ENCODE measurements around the gene CHMP6. TPM values are rescaled to one million over a fixed set of nuclear protein-coding genes. Genes with fewer than 3 reads are reported as not detected.

CHMP6 gene
- total RNA-seq, 3 donors from 2014 or later (not counting 1 experiment from before 2014, with no cell fraction given) = 26.8 to 33.3 (median 33.0) TPM

DNA sequence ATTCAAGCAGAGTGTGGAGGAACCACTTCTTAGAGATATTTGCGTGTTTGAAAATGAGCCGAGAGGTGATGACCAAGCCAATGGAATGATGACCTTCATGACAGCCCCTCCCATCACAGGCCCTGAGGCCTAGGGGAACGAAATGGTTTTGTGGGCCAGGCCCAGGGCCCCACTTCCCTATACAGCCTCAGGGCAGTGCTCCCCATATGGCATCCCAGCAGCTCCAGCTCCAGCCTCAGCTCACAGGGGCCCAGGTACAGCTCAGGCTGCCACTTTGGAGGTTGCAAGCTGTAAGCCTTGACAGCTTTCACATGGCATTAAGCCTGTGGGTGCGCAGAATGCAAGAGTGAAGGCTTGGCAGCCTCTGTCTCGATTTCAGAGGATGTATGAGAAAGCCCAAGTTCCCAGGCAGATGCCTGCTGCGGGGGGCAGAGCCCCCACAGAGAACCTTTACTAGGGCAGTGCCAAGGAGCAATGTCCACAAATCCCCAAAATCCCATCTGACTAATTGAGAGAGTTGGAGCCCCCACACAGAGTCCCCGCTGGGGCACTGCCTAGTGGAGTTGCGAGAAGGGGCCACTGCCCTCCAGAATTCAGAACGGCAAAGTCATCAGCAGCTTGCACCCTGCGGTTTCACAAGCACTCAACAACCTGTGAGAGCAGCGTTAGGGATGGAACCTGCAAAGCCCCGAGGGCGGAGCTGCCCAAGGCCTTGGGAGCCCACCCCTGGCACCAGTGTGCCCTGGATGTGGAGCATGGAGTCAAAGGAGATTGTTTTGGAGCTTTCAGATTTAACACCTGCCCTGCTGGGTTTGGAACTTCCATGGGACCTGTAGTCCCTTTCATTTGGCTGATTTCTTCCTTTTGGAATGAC is 21.2 kb downstream of the CHMP6 start:
- Histone ChIP-seq H3K36me3 (ENCODE audit: control insufficient read depth, insufficient read depth, low read length) (no peaks in the 10 kb centered on the region), H3K4me3 (ENCODE audit: low read length) (no peak overlapping the region), H3K27me3 (ENCODE audit: control insufficient read depth, insufficient read depth, low read length) (no peaks in the 10 kb centered on the region), H3K4me1 (ENCODE audit: control insufficient read depth, insufficient read depth, low read length) (peaks cover 8% of the 10 kb centered on the region), H3K27ac (ENCODE audit: low read length) (no peak overlapping the region), H3K9me3 (ENCODE audit: control insufficient read depth, insufficient read depth, low read length) (peaks cover 11% of the 10 kb centered on the region)
- Mint-ChIP-seq H3K9me3 (peaks cover 2 to 6% of the 10 kb centered on the region in 2 donors), H3K4me1 (peaks cover 8 to 10% of the 10 kb centered on the region in 2 donors), H3K27me3 (ENCODE audit: low read depth in 2 of 2) (peaks cover 0 to 9% of the 10 kb centered on the region in 2 donors), H3K36me3 (peaks cover 10% of the 10 kb centered on the region), H3K27ac (no peak overlapping the region), H3K4me3 (no peak overlapping the region)
- WGBS (ENCODE audit: insufficient coverage) = 92% methylated on average over 13 of the region's 13 CpGs
- ATAC-seq (no peak), DNase-seq (no peak)
- intact Hi-C loops (cut with micrococcal nuclease) = no loop called here
- TF ChIP-seq, protein P1, sequence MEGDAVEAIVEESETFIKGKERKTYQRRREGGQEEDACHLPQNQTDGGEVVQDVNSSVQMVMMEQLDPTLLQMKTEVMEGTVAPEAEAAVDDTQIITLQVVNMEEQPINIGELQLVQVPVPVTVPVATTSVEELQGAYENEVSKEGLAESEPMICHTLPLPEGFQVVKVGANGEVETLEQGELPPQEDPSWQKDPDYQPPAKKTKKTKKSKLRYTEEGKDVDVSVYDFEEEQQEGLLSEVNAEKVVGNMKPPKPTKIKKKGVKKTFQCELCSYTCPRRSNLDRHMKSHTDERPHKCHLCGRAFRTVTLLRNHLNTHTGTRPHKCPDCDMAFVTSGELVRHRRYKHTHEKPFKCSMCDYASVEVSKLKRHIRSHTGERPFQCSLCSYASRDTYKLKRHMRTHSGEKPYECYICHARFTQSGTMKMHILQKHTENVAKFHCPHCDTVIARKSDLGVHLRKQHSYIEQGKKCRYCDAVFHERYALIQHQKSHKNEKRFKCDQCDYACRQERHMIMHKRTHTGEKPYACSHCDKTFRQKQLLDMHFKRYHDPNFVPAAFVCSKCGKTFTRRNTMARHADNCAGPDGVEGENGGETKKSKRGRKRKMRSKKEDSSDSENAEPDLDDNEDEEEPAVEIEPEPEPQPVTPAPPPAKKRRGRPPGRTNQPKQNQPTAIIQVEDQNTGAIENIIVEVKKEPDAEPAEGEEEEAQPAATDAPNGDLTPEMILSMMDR (IDR thresholded peaks at IDR 0.05) = no peak

DNA sequence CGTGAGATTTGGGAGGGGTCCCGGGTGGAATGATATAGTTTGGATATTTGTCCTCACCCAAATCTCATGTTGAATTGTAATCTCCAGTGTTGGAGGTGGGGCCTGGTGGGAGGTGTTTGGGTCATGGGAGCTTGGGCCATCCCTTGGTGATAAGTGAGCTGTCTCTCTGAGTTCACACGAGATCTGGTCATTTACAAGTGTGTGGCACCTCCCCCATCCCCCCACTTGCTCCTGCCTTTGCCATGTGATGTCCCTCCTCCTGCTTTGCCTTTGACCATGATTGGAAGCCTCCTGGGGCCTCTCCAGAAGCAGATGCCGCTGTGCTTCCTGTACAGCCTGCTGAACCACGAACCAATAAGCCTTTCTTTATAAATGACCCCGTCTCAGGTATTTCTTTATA is 22.0 kb downstream of the CHMP6 start:
- H3K4me1 Mint-ChIP-seq = peaks cover 16 to 18% of the 10 kb centered on the region in 2 donors
- Histone ChIP-seq H3K27me3 (ENCODE audit: control insufficient read depth, insufficient read depth, low read length) (no peaks in the 10 kb centered on the region), H3K4me3 (ENCODE audit: low read length) (no peak overlapping the region), H3K36me3 (ENCODE audit: control insufficient read depth, insufficient read depth, low read length) (no peaks in the 10 kb centered on the region), H3K4me1 (ENCODE audit: control insufficient read depth, insufficient read depth, low read length) (peaks cover 16% of the 10 kb centered on the region), H3K27ac (ENCODE audit: low read length) (no peak overlapping the region), H3K9me3 (ENCODE audit: control insufficient read depth, insufficient read depth, low read length) (peaks cover 11% of the 10 kb centered on the region)
- no peak overlapping the region for H3K4me3 Mint-ChIP-seq
- DNase-seq = no peak
- 78% methylated on average over 6 of the region's 6 CpGs for WGBS (ENCODE audit: insufficient coverage)
- intact Hi-C loops (cut with micrococcal nuclease) = no loop called here
- H3K27ac Mint-ChIP-seq = no peak overlapping the region
- no peak for ATAC-seq
- peaks cover 2 to 6% of the 10 kb centered on the region in 2 donors for H3K9me3 Mint-ChIP-seq
- H3K27me3 Mint-ChIP-seq (ENCODE audit: low read depth in 2 of 2) = peaks cover 0 to 9% of the 10 kb centered on the region in 2 donors
- TF ChIP-seq, protein P1 (IDR thresholded peaks at IDR 0.05) = no peak
- peaks cover 10% of the 10 kb centered on the region for H3K36me3 Mint-ChIP-seq

DNA sequence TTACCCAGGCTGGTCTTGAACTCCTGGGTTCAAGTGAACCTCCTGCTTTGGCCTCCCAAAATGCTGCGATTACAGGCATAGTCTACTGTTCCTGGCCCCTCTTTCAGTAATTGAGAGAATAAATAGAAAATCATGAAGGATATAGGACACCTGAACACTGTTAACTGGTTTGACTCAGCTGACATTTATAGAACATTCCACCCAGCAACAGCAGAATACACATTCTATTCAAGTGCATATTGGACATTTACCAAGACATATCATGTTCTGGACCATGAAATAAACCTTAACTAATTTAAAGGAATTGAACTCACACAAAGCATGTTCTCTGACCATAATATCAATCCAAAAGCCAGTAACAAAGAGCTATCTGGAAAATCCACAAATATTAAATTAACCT is 23.5 kb downstream of the CHMP6 start:
- H3K27me3 Mint-ChIP-seq (ENCODE audit: low read depth in 2 of 2) = peaks cover 0 to 9% of the 10 kb centered on the region in 2 donors
- WGBS (ENCODE audit: insufficient coverage) = 83% methylated on average over 1 of the region's 1 CpG
- TF ChIP-seq, protein P1 (IDR thresholded peaks at IDR 0.05) = no peak
- H3K4me3 Mint-ChIP-seq = no peak overlapping the region
- Histone ChIP-seq H3K36me3 (ENCODE audit: control insufficient read depth, insufficient read depth, low read length) (no peaks in the 10 kb centered on the region), H3K4me1 (ENCODE audit: control insufficient read depth, insufficient read depth, low read length) (peaks cover 29% of the 10 kb centered on the region), H3K9me3 (ENCODE audit: control insufficient read depth, insufficient read depth, low read length) (peaks cover 11% of the 10 kb centered on the region), H3K27ac (ENCODE audit: low read length) (no peak overlapping the region), H3K4me3 (ENCODE audit: low read length) (no peak overlapping the region), H3K27me3 (ENCODE audit: control insufficient read depth, insufficient read depth, low read length) (no peaks in the 10 kb centered on the region)
- intact Hi-C loops (cut with micrococcal nuclease) = no loop called here
- ATAC-seq (no peak), DNase-seq (no peak)
- peak overlapping the region in 1 of 2 donors; percentile 43 for H3K27ac Mint-ChIP-seq
- H3K9me3 Mint-ChIP-seq = peaks cover 2 to 6% of the 10 kb centered on the region in 2 donors
- peaks cover 20 to 27% of the 10 kb centered on the region in 2 donors for H3K4me1 Mint-ChIP-seq
- peaks cover 10% of the 10 kb centered on the region for H3K36me3 Mint-ChIP-seq
